Loucy (cell line): ENCODE data around the gene TRIO.

Experiments used
- H2AFZ ChIP-seq: fragments of 200-600 bp; sonication (generic); 2 replicates; pipeline ENCODE4 v1.6.0; 2016; ENCODE audit warnings: antibody characterized with exemption, mild to moderate bottlenecking, low read length, moderate library complexity
- H3F3A ChIP-seq: fragments of 200-600 bp; 2 replicates; pipeline ENCODE4 v1.6.0; 2016; ENCODE audit warnings: antibody characterized with exemption, low read depth, mild to moderate bottlenecking
- H3K27me3 ChIP-seq: fragments of 200-600 bp; sonication (generic); 2 replicates; pipeline ENCODE4 v1.6.1; 2014; ENCODE audit warnings: low read length, mild to moderate bottlenecking; ENCODE audit not compliant: insufficient read depth, poor library complexity, severe bottlenecking
- H3K36me3 ChIP-seq: fragments of 200-600 bp; sonication (generic); 2 replicates; pipeline ENCODE4 v1.6.1; 2016; ENCODE audit warnings: low read length; ENCODE audit not compliant: insufficient read depth
- H3K4me1 ChIP-seq: fragments of 200-600 bp; sonication (generic); 2 replicates; pipeline ENCODE4 v1.5.1; 2014; ENCODE audit warnings: low read length, mild to moderate bottlenecking; ENCODE audit not compliant: insufficient read depth, poor library complexity, severe bottlenecking
- H3K4me2 ChIP-seq: fragments of 200-600 bp; sonication (generic); 2 replicates; pipeline ENCODE4 v1.6.0; 2014; ENCODE audit warnings: antibody characterized with exemption, low read length, low read depth, mild to moderate bottlenecking; ENCODE audit not compliant: poor library complexity, severe bottlenecking
- H3K4me3 ChIP-seq: fragments of 200-600 bp; sonication (generic); 2 replicates; pipeline ENCODE4 v1.5.1; 2014; ENCODE audit warnings: low read length, mild to moderate bottlenecking, mixed read lengths; ENCODE audit not compliant: poor library complexity, severe bottlenecking
- H3K79me2 ChIP-seq: fragments of 200-600 bp; sonication (generic); 2 replicates; pipeline ENCODE4 v1.6.1; 2014; ENCODE audit warnings: low read length; ENCODE audit not compliant: insufficient read depth
- H3K9ac ChIP-seq: fragments of 200-600 bp; sonication (generic); 2 replicates; pipeline ENCODE4 v1.6.0; 2014; ENCODE audit warnings: mild to moderate bottlenecking, low read depth, low read length, moderate library complexity; ENCODE audit not compliant: poor library complexity, severe bottlenecking
- H3K9me2 ChIP-seq: fragments of 200-600 bp; sonication (generic); replicated peaks from 2 replicates; pipeline ENCODE4 v1.6.1; 2016; ENCODE audit warnings: low read depth, low read length, mixed read lengths
- H3K9me3 ChIP-seq: fragments of 200-600 bp; sonication (generic); 2 replicates; pipeline ENCODE4 v1.6.1; 2014; ENCODE audit warnings: mild to moderate bottlenecking, antibody characterized with exemption, low read length, low read depth; ENCODE audit not compliant: insufficient read depth
- H4K20me1 ChIP-seq: fragments of 200-600 bp; sonication (generic); 2 replicates; pipeline ENCODE4 v1.6.0; 2014; ENCODE audit warnings: antibody characterized with exemption, low read length, mild to moderate bottlenecking; ENCODE audit not compliant: insufficient read depth, poor library complexity, severe bottlenecking
- CTCF ChIP-seq: fragments of 200-600 bp; sonication (generic); conservative IDR thresholded peaks from 2 replicates; pipeline ENCODE4 v1.5.1; 2014; ENCODE audit warnings: mild to moderate bottlenecking, antibody characterized with exemption, low read length
- EZH2phosphoT487 ChIP-seq: fragments of 200-600 bp; IDR thresholded peaks from 2 replicates; pipeline ENCODE4 v1.6.1; 2018; ENCODE audit warnings: antibody characterized with exemption, mild to moderate bottlenecking, moderate library complexity, borderline replicate concordance

Gene TRIO

DNA sequence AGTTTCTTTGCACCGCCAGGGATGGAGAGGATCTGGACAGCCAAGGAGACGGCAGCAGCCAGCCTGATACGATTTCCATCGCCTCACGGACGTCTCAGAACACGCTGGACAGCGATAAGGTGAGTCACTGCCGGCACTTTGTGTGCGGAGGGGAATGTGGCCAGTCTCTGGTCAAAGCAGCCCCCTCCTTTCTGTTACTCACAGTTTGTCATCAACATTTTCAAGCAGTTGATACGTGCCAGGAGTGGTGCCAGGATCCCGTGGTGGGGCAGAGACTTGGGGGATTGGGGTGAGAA, 263.4 kb downstream of the TRIO start:
- no peak overlapping the region for H3K9ac ChIP-seq
- H3K4me1 ChIP-seq = no peaks in the 10 kb centered on the region
- no peak overlapping the region for H3K4me2 ChIP-seq
- no peaks in the 10 kb centered on the region for H4K20me1 ChIP-seq
- no peaks in the 10 kb centered on the region for H3F3A ChIP-seq
- TF ChIP-seq CTCF (no peak), EZH2phosphoT487 (no peak)
- no peaks in the 10 kb centered on the region for H3K27me3 ChIP-seq
- no peak overlapping the region for H3K4me3 ChIP-seq
- H3K9me2 ChIP-seq = no peaks in the 10 kb centered on the region
- H3K9me3 ChIP-seq = no peaks in the 10 kb centered on the region
- peaks cover 43% of the 10 kb centered on the region; the same call in 1 of the 2 replicates for H3K36me3 ChIP-seq
- no peak overlapping the region for H2AFZ ChIP-seq
- no peaks in the 10 kb centered on the region for H3K79me2 ChIP-seq

- H3F3A ChIP-seq = no peaks in the 10 kb centered on the region
- no peak overlapping the region for H3K9ac ChIP-seq
- H3K9me3 ChIP-seq = no peaks in the 10 kb centered on the region
- no peaks in the 10 kb centered on the region for H3K79me2 ChIP-seq
- no peak overlapping the region for H2AFZ ChIP-seq
- H4K20me1 ChIP-seq = no peaks in the 10 kb centered on the region
- no peak overlapping the region for H3K4me2 ChIP-seq
- no peaks in the 10 kb centered on the region for H3K27me3 ChIP-seq
- no peaks in the 10 kb centered on the region for H3K4me1 ChIP-seq
- TF ChIP-seq CTCF (no peak), EZH2phosphoT487 (no peak)
- no peak overlapping the region for H3K4me3 ChIP-seq
- peaks cover 44% of the 10 kb centered on the region; the same call in 1 of the 2 replicates for H3K36me3 ChIP-seq
- H3K9me2 ChIP-seq = no peaks in the 10 kb centered on the region
These were observed 263.9 kb downstream of the TRIO start for GRCh38 chr5:14407051-14407450.

DNA sequence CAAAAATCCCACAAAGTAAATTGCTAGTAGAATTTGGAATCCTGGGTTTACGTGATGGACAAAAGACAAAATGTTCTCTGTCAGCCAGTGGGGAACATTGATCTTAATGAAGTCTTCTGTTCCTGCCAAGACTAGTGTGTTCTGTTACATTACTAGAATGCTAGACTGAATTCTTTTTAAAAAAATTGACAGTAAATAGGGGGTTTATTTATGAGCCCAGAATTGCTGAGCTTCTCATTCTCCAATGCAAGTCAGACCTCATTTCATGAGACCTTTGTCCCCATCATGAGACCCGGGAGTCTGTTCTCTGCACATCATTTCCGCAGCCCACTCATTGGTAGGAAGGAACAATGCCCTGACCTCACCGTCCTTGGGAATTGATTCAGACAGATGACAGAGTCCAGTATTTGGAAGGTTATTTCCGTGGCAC, 264.6 kb downstream of the TRIO start:
- no peaks in the 10 kb centered on the region for H3F3A ChIP-seq
- no peak overlapping the region for H3K4me3 ChIP-seq
- peaks cover 51% of the 10 kb centered on the region; the same call in 1 of the 2 replicates for H3K36me3 ChIP-seq
- H3K4me1 ChIP-seq = no peaks in the 10 kb centered on the region
- no peak overlapping the region for H2AFZ ChIP-seq
- no peaks in the 10 kb centered on the region for H4K20me1 ChIP-seq
- no peaks in the 10 kb centered on the region for H3K27me3 ChIP-seq
- no peak overlapping the region for H3K9ac ChIP-seq
- no peaks in the 10 kb centered on the region for H3K9me2 ChIP-seq
- no peaks in the 10 kb centered on the region for H3K9me3 ChIP-seq
- TF ChIP-seq EZH2phosphoT487 = no peak
- no peak for TF ChIP-seq CTCF
- H3K4me2 ChIP-seq = no peak overlapping the region
- H3K79me2 ChIP-seq = no peaks in the 10 kb centered on the region
